Left lung (tissue), 10 donors: ENCODE results near the gene ATRN. TPM values are rescaled to one million over a fixed set of nuclear protein-coding genes. Genes with fewer than 3 reads are reported as not detected.
"Not testable (repeated sequence)": the region's sequence is repeated elsewhere in the genome, so short reads cannot be mapped to it uniquely, and the experiment has no call there.

Source experiments
- ATAC-seq: fragments of 200-7000 bp; cut with Tn5 transposase; one replicate; pipeline ENCODE4 v1.9.1; 2020; ENCODE audit warnings: moderate library complexity
- DNase-seq, 4 donors: peaks; one replicate each; pipeline ENCODE4 v3.0.0-alpha.2; 2013 to 2020
- H3K27ac ChIP-seq, 2 donors: fragments of 200-600 bp; sonication (generic) in 1 of 2; one replicate each; pipeline versions ENCODE4 v1.5.0 to v1.8.0; 2020 to 2021
- H3K27me3 ChIP-seq, 2 donors: fragments of 200-600 bp; sonication (generic) in 1 of 2; one replicate each; pipeline versions ENCODE4 v1.5.0 to v1.8.0; 2020 to 2021
- H3K36me3 ChIP-seq, 2 donors: fragments of 200-600 bp; sonication (generic) in 1 of 2; one replicate each; pipeline versions ENCODE4 v1.5.0 to v1.8.0; 2020 to 2021
- H3K4me1 ChIP-seq, 2 donors: fragments of 200-600 bp; one replicate each; pipeline ENCODE4 v1.8.0; 2021
- H3K4me3 ChIP-seq, 2 donors: fragments of 200-600 bp; sonication (generic) in 1 of 2; one replicate each; pipeline versions ENCODE4 v1.5.0 to v1.8.0; 2020 to 2021; ENCODE audit warnings: mild to moderate bottlenecking in 1 of 2
- H3K9me3 ChIP-seq, 2 donors: fragments of 200-600 bp; sonication (generic) in 1 of 2; one replicate each; pipeline versions ENCODE4 v1.5.0 to v1.8.0; 2020 to 2021
- CTCF ChIP-seq, 2 donors: fragments of 200-600 bp; sonication (generic) in 1 of 2; IDR thresholded peaks; one replicate each; pipeline versions ENCODE4 v1.5.0 to v1.8.0; 2021; ENCODE audit warnings: antibody characterized with exemption in 2 of 2
- intact Hi-C, 2 donors: fragments of 100-400 bp; cut with DNase I; formaldehyde crosslinking; loops; one replicate each; pipeline versions ENCODE4 v1.11.2 to v1.14.2; 2022
- polyA plus RNA-seq, 6 donors: library from polyadenylated mRNA; unstranded; fragments of 120-200 nt; gene quantifications; one replicate each; pipeline ENCODE4 v1.2.1, GENCODE V29; 2013; ENCODE audit not compliant: insufficient read length in 6 of 6
- total RNA-seq, 2 donors: library from RNA; stranded (reverse); fragmentation: NEBNext Ultra II Directional; extraction: Animal tissue kit (Norgen Biotek cat#: 25700); gene quantifications; one replicate each; pipeline ENCODE4 v1.2.1, GENCODE V29; 2021
- donor health status: DM: no; HTN: yes; CAD: no.
- donor health status: DM: no; HTN: no; CAD: no.

The ATRN gene
- total and polyA plus RNA-seq, 8 donors: 28.8 to 39.5 (median 35.6) TPM

DNA sequence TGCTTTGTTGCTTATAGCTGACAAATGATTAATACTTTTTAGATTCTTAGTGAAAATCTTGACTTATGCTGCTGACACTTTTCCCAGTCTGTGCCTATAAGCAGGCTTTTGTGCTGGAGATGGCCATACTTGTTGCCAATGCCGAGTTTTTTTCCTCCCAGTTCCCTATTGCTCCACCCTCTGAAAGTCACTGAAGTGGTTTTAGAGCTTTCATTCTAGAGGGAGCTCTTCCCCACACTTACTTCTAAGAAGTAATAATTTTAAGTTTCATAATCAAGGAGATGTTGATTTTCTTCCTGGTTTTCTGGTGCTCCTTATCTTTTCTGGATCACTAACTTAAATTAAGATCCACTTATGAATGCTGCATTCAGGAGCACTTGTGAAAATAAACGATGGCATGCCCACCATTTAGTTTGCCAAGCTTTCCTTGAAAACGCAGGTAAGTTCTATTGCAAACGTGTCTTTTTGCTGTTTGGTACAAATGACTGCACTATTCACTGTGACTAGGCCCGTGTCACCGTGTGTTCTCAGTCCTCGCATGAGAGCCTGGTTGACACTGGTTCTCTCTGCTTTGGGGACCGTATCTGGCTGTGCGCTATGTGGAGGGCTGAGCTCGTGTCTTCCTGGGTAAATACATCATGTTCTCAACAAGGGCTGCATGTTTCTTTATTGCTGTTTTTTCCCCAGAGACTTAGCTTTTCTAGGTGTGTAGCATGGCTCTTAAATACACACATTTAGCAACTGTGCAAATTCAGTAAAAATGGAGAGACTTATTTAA lies 142.2 kb downstream of the ATRN start:
- no peaks in the 10 kb centered on the region for H3K9me3 ChIP-seq
- peak overlapping the region in 1 of 2 donors; percentile 5 for H3K27ac ChIP-seq
- H3K36me3 ChIP-seq: peaks cover 0 to 9% of the 10 kb centered on the region in 2 donors
- TF ChIP-seq CTCF (IDR thresholded peaks at IDR 0.05): no peak
- H3K4me3 ChIP-seq: no peak overlapping the region
- DNase-seq: peak in 1 of 4 donors; percentile 24
- no peaks in the 10 kb centered on the region for H3K27me3 ChIP-seq
- peak; percentile 71 for ATAC-seq
- no peaks in the 10 kb centered on the region for H3K4me1 ChIP-seq
- intact Hi-C loops: no loop called here

DNA sequence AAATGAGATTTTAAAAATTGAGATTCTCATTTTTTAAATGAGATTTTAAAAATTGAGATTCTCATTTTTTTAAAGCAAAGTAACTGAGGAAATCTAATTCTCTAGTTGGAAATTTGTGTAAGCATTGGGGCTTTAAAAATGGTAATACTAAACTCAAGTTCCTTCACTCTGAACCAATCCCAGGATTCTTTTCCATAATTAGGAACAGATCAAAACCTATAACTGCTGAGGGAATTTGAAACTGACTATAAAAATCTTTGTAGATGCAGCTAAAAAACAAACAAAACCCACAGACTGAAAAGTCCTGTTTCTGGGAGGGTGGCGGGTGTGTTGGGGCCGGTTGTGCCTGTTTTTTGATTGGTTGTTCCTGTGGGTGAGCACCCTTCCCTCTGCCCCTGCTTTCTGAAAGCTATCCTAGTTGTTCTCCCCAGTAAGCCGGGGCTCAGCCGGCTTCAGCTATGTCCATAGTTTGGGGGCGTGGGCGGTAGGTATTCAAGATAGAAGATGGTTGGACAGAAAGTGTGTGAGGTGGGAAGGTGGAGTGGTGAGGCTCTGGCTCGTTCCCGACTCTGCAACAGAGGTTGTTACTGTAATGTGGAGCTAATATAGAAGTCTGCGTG lies 143.1 kb downstream of the ATRN start:
- DNase-seq (no peak), ATAC-seq (peak; percentile 18)
- Histone ChIP-seq H3K4me1 (no peaks in the 10 kb centered on the region), H3K36me3 (peaks cover 0 to 9% of the 10 kb centered on the region in 2 donors), H3K9me3 (no peaks in the 10 kb centered on the region), H3K27ac (no peak overlapping the region), H3K27me3 (no peaks in the 10 kb centered on the region), H3K4me3 (no peak overlapping the region)
- intact Hi-C loops: no loop called here
- no peak for TF ChIP-seq CTCF (IDR thresholded peaks at IDR 0.05)

DNA sequence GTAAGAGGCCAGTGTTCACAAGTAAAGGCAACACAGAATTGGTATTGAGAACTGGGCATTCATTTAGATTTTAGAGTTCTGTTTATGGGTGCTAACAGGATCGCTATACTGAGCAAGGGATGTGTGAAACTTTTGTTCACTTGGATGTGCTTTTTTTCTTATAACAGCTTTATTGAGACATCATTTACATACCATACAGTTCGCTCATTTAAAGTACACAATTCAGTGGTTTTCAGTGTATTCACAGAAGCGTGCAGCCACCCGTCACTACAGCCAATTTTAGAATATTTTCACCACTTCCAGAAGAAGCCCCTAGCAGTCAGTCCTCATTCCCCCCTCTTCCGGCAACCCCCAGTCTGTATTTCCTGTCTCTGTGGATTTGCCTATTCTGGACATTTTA lies 143.6 kb downstream of the ATRN start:
- intact Hi-C loops: no loop called here
- H3K27me3 ChIP-seq: no peaks in the 10 kb centered on the region
- no peak overlapping the region for H3K27ac ChIP-seq
- no peak for DNase-seq
- H3K9me3 ChIP-seq: no peaks in the 10 kb centered on the region
- H3K4me1 ChIP-seq: no peaks in the 10 kb centered on the region
- TF ChIP-seq CTCF (IDR thresholded peaks at IDR 0.05): no peak
- no peak overlapping the region for H3K4me3 ChIP-seq
- peaks cover 0 to 9% of the 10 kb centered on the region in 2 donors for H3K36me3 ChIP-seq
- no peak for ATAC-seq

- intact Hi-C loops, H3K4me1 ChIP-seq, H3K27me3 ChIP-seq, H3K4me3 ChIP-seq, H3K27ac ChIP-seq, H3K9me3 ChIP-seq, H3K36me3 ChIP-seq: not testable (repeated sequence)
- DNase-seq (peak in 2 of 4 donors; percentile 24 to 40), ATAC-seq (peak; percentile 16)
These were observed 144.5 kb downstream of the ATRN start for GRCh38 chr20:3615171-3615840.

GRCh38 chr20:3616250-3616649 lies 145.4 kb downstream of the ATRN start:
- intact Hi-C loops: no loop called here
- Histone ChIP-seq H3K27ac (peak overlapping the region in 1 of 2 donors; percentile 18), H3K4me1 (no peaks in the 10 kb centered on the region), H3K9me3 (no peaks in the 10 kb centered on the region), H3K27me3 (no peaks in the 10 kb centered on the region), H3K4me3 (no peak overlapping the region), H3K36me3 (peaks cover 0 to 9% of the 10 kb centered on the region in 2 donors)
- DNase-seq: peak; percentile 51 to 79 (median 71)
- ATAC-seq: peak; percentile 81
- no peak for TF ChIP-seq CTCF (IDR thresholded peaks at IDR 0.05)
